Cardiac muscle cell (in vitro differentiated cells and primary cell): ENCODE data around the gene ERBB4. TPM values are rescaled to one million over a fixed set of nuclear protein-coding genes. Genes with fewer than 3 reads are reported as not detected.

Experiments used
- DNase-seq, 2 donors: peaks; one replicate each; pipeline versions ENCODE4 v3.0.0 to v3.0.0-alpha.2; 2010 to 2017; ENCODE audit warnings: low read depth in 1 of 2, low spot score in 1 of 2
- H3K27ac ChIP-seq: fragments of 200-600 bp; sonication (generic); 2 replicates; pipeline ENCODE4 v1.5.1; 2016
- H3K27me3 ChIP-seq: fragments of 200-600 bp; sonication (generic); 2 replicates; pipeline ENCODE4 v1.6.0; 2016; ENCODE audit warnings: control low read depth
- H3K36me3 ChIP-seq: fragments of 200-600 bp; sonication (generic); 2 replicates; pipeline ENCODE4 v1.5.1; 2016; ENCODE audit warnings: control low read depth
- H3K4me1 ChIP-seq: fragments of 200-600 bp; sonication (generic); 2 replicates; pipeline ENCODE4 v1.8.1; 2017; ENCODE audit warnings: low read depth, mild to moderate bottlenecking, mixed run types
- H3K4me3 ChIP-seq: fragments of 200-600 bp; sonication (generic); 2 replicates; pipeline ENCODE4 v1.5.1; 2016; ENCODE audit warnings: mild to moderate bottlenecking
- H3K9me3 ChIP-seq: fragments of 200-600 bp; sonication (generic); 2 replicates; pipeline ENCODE4 v1.5.1; 2017; ENCODE audit warnings: low read depth, mild to moderate bottlenecking, control low read depth
- polyA plus RNA-seq: library from polyadenylated mRNA; unstranded; fragments of >200 nt; fragmentation: Nextera tagmentation; extraction: Ambion mirVana; gene quantifications from 2 replicates; pipeline ENCODE4 v1.2.1, GENCODE V29; 2016
- total RNA-seq: library from RNA; depleted of rRNA; stranded (reverse); fragments of >200 nt; gene quantifications from 2 replicates; pipeline ENCODE4 v1.2.3, GENCODE V29; 2016
- TF ChIP-seq, protein P1 (sequence below): IDR thresholded peaks from 2 replicates; pipeline ENCODE4 v1.5.1; 2012; ENCODE audit warnings: low read depth, mild to moderate bottlenecking, low read length

Gene ERBB4
- total and polyA plus RNA-seq, 2 experiments from 2014 or later = 38.1 to 42.1 TPM

DNA sequence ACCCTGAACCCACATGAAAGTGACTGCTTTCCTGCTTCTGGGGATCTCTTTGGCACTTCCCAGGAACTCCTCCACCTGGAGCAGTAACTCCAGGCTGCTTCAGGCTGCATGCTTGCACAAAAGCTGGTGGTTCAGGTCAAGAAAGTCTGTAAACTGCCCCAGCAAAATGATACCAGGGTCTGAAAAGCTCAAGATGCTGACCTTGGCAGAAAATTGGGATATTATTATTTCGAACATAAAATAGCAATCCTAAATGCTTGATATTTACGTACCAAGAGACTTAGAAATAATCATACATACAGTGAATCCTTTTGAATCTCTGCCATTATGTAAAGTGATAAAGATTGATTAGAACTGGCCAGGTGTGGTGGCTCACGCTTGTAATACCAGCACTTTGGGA lies 674.3 kb downstream of the ERBB4 start:
- Histone ChIP-seq H3K36me3 (no peaks in the 10 kb centered on the region), H3K27me3 (no peaks in the 10 kb centered on the region), H3K4me3 (no peak overlapping the region), H3K4me1 (no peaks in the 10 kb centered on the region), H3K9me3 (no peaks in the 10 kb centered on the region), H3K27ac (no peak overlapping the region)
- no peak for DNase-seq
- TF ChIP-seq, protein P1, sequence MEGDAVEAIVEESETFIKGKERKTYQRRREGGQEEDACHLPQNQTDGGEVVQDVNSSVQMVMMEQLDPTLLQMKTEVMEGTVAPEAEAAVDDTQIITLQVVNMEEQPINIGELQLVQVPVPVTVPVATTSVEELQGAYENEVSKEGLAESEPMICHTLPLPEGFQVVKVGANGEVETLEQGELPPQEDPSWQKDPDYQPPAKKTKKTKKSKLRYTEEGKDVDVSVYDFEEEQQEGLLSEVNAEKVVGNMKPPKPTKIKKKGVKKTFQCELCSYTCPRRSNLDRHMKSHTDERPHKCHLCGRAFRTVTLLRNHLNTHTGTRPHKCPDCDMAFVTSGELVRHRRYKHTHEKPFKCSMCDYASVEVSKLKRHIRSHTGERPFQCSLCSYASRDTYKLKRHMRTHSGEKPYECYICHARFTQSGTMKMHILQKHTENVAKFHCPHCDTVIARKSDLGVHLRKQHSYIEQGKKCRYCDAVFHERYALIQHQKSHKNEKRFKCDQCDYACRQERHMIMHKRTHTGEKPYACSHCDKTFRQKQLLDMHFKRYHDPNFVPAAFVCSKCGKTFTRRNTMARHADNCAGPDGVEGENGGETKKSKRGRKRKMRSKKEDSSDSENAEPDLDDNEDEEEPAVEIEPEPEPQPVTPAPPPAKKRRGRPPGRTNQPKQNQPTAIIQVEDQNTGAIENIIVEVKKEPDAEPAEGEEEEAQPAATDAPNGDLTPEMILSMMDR = no peak

DNA sequence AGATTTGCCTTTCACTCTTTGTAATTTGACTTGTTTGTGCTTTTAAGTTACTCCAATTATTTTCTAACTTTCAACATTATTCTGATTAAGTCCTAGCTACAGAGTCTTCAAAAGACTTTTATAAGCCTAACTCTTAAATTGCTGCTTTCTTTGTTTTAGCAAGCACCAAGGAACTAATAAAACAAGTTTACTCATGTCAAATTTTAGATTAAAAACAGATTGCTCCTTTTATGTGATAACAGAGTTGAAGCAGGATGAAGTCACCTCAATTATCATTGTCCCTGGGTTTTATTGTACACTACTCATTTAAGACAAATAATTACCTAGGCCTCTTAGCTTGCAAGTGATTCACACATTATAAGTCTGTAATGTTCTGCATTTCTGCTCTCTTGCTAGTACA lies 678.4 kb downstream of the ERBB4 start:
- H3K36me3 ChIP-seq = no peaks in the 10 kb centered on the region
- no peak for DNase-seq
- no peaks in the 10 kb centered on the region for H3K4me1 ChIP-seq
- no peak overlapping the region for H3K4me3 ChIP-seq
- H3K27me3 ChIP-seq = no peaks in the 10 kb centered on the region
- no peak overlapping the region for H3K27ac ChIP-seq
- TF ChIP-seq, protein P1 = no peak
- H3K9me3 ChIP-seq = no peaks in the 10 kb centered on the region

DNA sequence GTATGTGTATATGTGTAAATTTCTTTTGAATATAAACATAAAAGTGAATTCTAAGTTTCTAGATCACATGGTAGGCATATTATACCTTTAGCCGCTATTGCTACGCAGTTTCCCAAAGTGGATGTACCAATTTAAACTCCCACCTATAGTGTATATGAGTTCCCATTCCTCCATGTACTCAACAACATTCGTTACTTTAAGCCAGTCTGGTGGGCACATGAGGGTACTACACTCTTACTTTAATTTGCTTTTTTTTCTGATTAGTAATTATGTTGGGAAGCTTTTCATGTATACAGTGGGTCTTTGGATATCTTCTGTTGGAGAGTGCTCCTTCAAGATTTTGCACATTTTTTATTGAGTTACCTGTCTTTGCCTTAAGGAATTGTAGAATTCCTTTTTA lies 683.8 kb downstream of the ERBB4 start:
- H3K4me3 ChIP-seq = no peak overlapping the region
- no peaks in the 10 kb centered on the region for H3K27me3 ChIP-seq
- DNase-seq = no peak
- H3K27ac ChIP-seq = no peak overlapping the region
- H3K36me3 ChIP-seq = no peaks in the 10 kb centered on the region
- no peaks in the 10 kb centered on the region for H3K4me1 ChIP-seq
- no peaks in the 10 kb centered on the region for H3K9me3 ChIP-seq
- TF ChIP-seq, protein P1 = no peak

DNA sequence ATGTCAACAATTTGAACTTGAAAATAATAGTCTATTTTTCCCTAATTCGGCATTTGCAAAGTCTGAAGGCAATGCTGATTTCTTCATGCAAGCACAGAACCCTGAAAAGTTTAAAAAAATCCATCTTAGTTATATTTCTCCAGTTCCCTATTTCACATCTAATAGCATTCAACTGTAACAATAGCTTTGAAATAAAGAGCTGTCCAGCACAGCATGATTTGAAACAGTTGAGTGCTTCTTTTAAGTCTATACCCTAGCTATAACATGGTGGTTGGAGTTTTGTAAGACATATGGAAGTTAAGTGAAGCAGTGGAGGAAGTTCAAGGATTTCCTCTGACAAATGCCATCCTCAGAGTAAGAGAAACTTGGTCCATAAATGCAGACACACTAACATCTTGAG lies 691.9 kb downstream of the ERBB4 start:
- Histone ChIP-seq H3K9me3 (no peaks in the 10 kb centered on the region), H3K4me3 (no peak overlapping the region), H3K27ac (no peak overlapping the region), H3K4me1 (peaks cover 8% of the 10 kb centered on the region), H3K27me3 (no peaks in the 10 kb centered on the region), H3K36me3 (no peaks in the 10 kb centered on the region)
- DNase-seq = no peak
- TF ChIP-seq, protein P1 = no peak

DNA sequence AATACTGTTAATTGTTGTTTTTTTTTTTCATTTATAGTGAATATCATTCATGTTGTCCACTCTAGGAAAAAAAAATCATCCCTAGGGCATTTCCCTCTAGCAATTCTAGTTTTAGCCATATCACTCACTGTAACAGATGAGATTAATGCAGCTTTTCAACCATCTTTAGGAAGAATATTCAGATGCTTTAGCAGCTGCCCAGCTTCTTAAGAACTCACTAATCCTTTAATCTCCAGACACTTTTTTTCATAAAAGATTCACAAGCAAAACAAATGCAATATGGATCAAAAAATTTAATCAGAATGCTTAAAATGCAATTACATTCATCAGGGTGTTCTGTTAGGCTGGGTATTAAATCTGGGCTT lies 692.6 kb downstream of the ERBB4 start:
- H3K4me3 ChIP-seq = no peak overlapping the region
- H3K36me3 ChIP-seq = no peaks in the 10 kb centered on the region
- TF ChIP-seq, protein P1 = no peak
- no peaks in the 10 kb centered on the region for H3K9me3 ChIP-seq
- H3K27ac ChIP-seq = no peak overlapping the region
- no peaks in the 10 kb centered on the region for H3K27me3 ChIP-seq
- DNase-seq = no peak
- peaks cover 8% of the 10 kb centered on the region for H3K4me1 ChIP-seq
